Transverse colon (tissue), 3 donors: ENCODE data around the gene LIG1.

Experiments
- POLR2A ChIP-seq: fragments of 450-650 bp; IDR thresholded peaks from one replicate; pipeline ENCODE4 v1.6.1; 2016; ENCODE audit warnings: antibody characterized with exemption, mild to moderate bottlenecking, moderate library complexity
- POLR2AphosphoS5 ChIP-seq, 3 donors: sonication (generic); formaldehyde crosslinking; IDR thresholded peaks; one replicate each; pipeline ENCODE4 v1.6.1; 2016; ENCODE audit warnings: antibody characterized with exemption in 3 of 3

DNA sequence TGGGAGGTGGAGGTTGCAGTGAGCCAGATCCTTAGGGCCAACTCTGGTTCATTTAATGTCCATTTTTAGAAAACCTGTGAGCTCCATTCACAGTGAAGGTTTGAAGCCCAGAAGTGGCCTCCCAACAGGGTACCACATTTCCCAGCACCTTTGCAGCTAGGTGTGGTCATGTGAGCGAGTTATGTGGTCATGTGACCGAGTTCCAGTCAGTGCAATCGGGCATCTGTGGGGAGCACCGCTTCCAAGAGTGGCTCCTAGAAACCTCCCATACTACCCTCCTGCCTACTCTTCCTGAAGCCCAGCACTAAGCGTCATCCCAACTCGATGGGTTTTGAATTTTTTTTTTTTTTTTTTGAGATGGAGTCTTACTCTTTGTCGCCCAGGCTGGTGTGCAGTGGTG, 58.9 kb downstream of the LIG1 start:
- no peak for TF ChIP-seq POLR2AphosphoS5 (IDR thresholded peaks at IDR 0.05)
- TF ChIP-seq POLR2A = no peak
